ENCODE results near the gene GSN. TPM values are rescaled to one million over a fixed set of nuclear protein-coding genes. Genes with fewer than 3 reads are reported as not detected.

GSN gene
- total and polyA plus RNA-seq, 4 donors: 18.8 to 402 (median 51.6) TPM

DNA sequence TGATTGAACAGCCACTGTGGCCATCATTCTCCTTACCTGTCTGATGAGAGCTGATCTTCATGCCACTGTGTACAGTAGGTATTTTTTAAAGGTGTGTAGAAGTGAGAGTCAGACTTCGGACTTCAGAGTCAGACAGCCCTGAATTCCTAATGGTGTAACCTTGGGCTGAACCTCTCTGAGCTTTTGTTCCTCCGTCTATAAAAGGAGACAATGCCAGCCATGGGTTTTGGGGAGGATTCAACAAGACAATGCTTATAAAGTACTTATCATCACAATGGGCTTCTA, 18.7 kb downstream of the GSN start:
- Histone ChIP-seq H3K36me3 (ENCODE audit: control insufficient read depth in 4 of 4, insufficient read depth in 3 of 4, low read depth in 1 of 4, low read length in 3 of 4) (no peaks in the 10 kb centered on the region), H3K27me3 (ENCODE audit: control insufficient read depth in 4 of 4, insufficient read depth in 4 of 4, low read length in 3 of 4) (no peaks in the 10 kb centered on the region), H3K9me3 (ENCODE audit: control insufficient read depth in 4 of 4, low read length in 3 of 4) (no peaks in the 10 kb centered on the region), H3K9ac (ENCODE audit: low read depth in 1 of 2, low read length in 2 of 2) (no peak overlapping the region), H3K4me3 (ENCODE audit: low read depth in 1 of 3, low read length in 3 of 3) (no peak overlapping the region), H3K27ac (ENCODE audit: low read depth in 1 of 2, low read length in 2 of 2) (peak overlapping the region; percentile 68 to 80), H3K4me1 (ENCODE audit: control insufficient read depth in 4 of 4, insufficient read depth in 4 of 4, low read length in 3 of 4) (peaks cover 0 to 18% (median 4%) of the 10 kb centered on the region in 4 donors)
- DNase-seq (ENCODE audit: low spot score): no peak
- WGBS: 70% methylated on average over 2 of the region's 2 CpGs
- TF ChIP-seq SP1 (IDR thresholded peaks at IDR 0.05) (no peak), REST (IDR thresholded peaks at IDR 0.05) (no peak), GABPA (IDR thresholded peaks at IDR 0.05 in 1 of 2, conservative IDR thresholded peaks at IDR 0.05 in 1 of 2) (no peak), HNF4G (IDR thresholded peaks at IDR 0.05) (no peak), JUND (IDR thresholded peaks at IDR 0.05) (no peak), NR2F2 (IDR thresholded peaks at IDR 0.05) (no peak)

DNA sequence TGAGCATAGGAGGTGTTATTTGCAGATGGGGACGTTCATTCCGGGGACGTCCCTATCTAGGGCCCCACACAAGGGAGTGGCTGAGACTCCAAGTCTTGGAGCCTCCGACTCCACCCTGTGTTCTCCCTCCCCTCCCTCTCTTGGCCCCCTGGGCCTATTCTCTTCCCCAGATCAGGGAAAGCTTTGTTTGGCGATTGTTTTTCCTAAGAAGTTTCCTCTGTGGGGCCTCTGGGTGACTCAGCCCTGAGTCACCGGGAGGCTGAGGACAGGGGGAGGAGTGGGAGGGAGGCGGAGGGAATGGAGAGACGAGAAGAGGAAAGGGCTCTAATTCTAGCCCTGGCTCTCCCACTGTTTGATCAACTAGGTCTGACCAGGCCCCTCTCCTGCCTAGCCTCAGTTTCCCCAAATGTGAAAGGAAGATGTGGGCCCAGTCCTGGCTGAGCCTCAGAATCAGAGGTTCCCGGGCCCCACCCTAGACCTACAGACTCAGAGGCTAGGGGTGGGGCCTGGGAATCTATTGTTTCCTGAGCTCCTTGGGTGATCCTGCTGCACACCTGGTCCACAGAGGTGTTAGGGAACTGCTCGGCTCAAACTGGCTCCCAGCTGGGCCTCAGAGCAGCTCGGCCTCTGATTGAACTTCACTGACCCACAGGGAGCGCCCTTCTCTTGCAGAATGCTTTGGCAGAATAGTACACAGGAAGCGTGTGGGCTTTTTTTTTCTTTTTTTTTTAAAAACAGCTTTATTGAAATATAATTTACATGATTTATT, 19.2 kb downstream of the GSN start:
- 56% methylated on average over 13 of the region's 13 CpGs for WGBS
- DNase-seq (ENCODE audit: low spot score): no peak
- no peak overlapping the region for H3K4me3 ChIP-seq (ENCODE audit: low read depth in 1 of 3, low read length in 3 of 3)
- H3K27me3 ChIP-seq (ENCODE audit: control insufficient read depth in 4 of 4, insufficient read depth in 4 of 4, low read length in 3 of 4): no peaks in the 10 kb centered on the region
- no peaks in the 10 kb centered on the region for H3K9me3 ChIP-seq (ENCODE audit: control insufficient read depth in 4 of 4, low read length in 3 of 4)
- H3K9ac ChIP-seq (ENCODE audit: low read depth in 1 of 2, low read length in 2 of 2): peak overlapping the region in 1 of 2 donors; percentile 22
- no peaks in the 10 kb centered on the region for H3K36me3 ChIP-seq (ENCODE audit: control insufficient read depth in 4 of 4, insufficient read depth in 3 of 4, low read depth in 1 of 4, low read length in 3 of 4)
- H3K4me1 ChIP-seq (ENCODE audit: control insufficient read depth in 4 of 4, insufficient read depth in 4 of 4, low read length in 3 of 4): peaks cover 0 to 16% (median 3%) of the 10 kb centered on the region in 4 donors
- peak overlapping the region; percentile 76 to 80 for H3K27ac ChIP-seq (ENCODE audit: low read depth in 1 of 2, low read length in 2 of 2)
- no peak for TF ChIP-seq RXRA (IDR thresholded peaks at IDR 0.05)
- peak; percentile 93 to 95 for TF ChIP-seq JUND (IDR thresholded peaks at IDR 0.05)
- TF ChIP-seq NR2F2 (IDR thresholded peaks at IDR 0.05): peak; percentile 42
- TF ChIP-seq, protein P1, sequence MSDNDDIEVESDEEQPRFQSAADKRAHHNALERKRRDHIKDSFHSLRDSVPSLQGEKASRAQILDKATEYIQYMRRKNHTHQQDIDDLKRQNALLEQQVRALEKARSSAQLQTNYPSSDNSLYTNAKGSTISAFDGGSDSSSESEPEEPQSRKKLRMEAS (IDR thresholded peaks at IDR 0.05): no peak
- peak; percentile 27 for TF ChIP-seq SP1 (IDR thresholded peaks at IDR 0.05)
- TF ChIP-seq HNF4A (conservative IDR thresholded peaks at IDR 0.05): no peak

- Histone ChIP-seq H3K4me1 (ENCODE audit: control insufficient read depth in 4 of 4, insufficient read depth in 4 of 4, low read length in 3 of 4) (peaks cover 0 to 15% (median 3%) of the 10 kb centered on the region in 4 donors), H3K36me3 (ENCODE audit: control insufficient read depth in 4 of 4, insufficient read depth in 3 of 4, low read depth in 1 of 4, low read length in 3 of 4) (no peaks in the 10 kb centered on the region), H3K9ac (ENCODE audit: low read depth in 1 of 2, low read length in 2 of 2) (peak overlapping the region in 1 of 2 donors; percentile 6), H3K27ac (ENCODE audit: low read depth in 1 of 2, low read length in 2 of 2) (peak overlapping the region; percentile 42 to 45), H3K9me3 (ENCODE audit: control insufficient read depth in 4 of 4, low read length in 3 of 4) (no peaks in the 10 kb centered on the region), H3K4me3 (ENCODE audit: low read depth in 1 of 3, low read length in 3 of 3) (no peak overlapping the region), H3K27me3 (ENCODE audit: control insufficient read depth in 4 of 4, insufficient read depth in 4 of 4, low read length in 3 of 4) (no peaks in the 10 kb centered on the region)
- DNase-seq (ENCODE audit: low spot score): no peak
- 87% methylated on average over 4 of the region's 4 CpGs for WGBS
- no peak for TF ChIP-seq REST (IDR thresholded peaks at IDR 0.05)
- no peak for TF ChIP-seq SP1 (IDR thresholded peaks at IDR 0.05)
These were observed 20.7 kb downstream of the GSN start for GRCh38 chr9:121288673-121289025.
